Thyroid gland (tissue), 4 donors: ENCODE data around the gene FAM217A. TPM values are rescaled to one million over a fixed set of nuclear protein-coding genes. Genes with fewer than 3 reads are reported as not detected.
"Not testable (repeated sequence)": the region's sequence is repeated elsewhere in the genome, so short reads cannot be mapped to it uniquely, and the experiment has no call there.

Experiments used
- DNase-seq, 2 donors: peaks; one replicate each; pipeline ENCODE4 v3.0.0-alpha.2; 2019
- H3K27ac ChIP-seq, 3 donors: fragments of 200-600 bp; sonication (generic); 1 replicate in 2 of 3; 2 replicates in 1 of 3; pipeline ENCODE4 v1.5.1; 2016 to 2019; ENCODE audit warnings: mild to moderate bottlenecking in 1 of 3, moderate library complexity in 1 of 3
- H3K27me3 ChIP-seq: fragments of 200-600 bp; sonication (generic); one replicate; pipeline ENCODE4 v1.5.1; 2019
- H3K36me3 ChIP-seq, 2 donors: fragments of 200-600 bp; sonication (generic); one replicate each; pipeline ENCODE4 v1.5.1; 2016 to 2019
- H3K4me1 ChIP-seq, 2 donors: fragments of 200-600 bp; sonication (generic); one replicate each; pipeline ENCODE4 v1.5.1; 2017 to 2019
- H3K4me3 ChIP-seq, 3 donors: fragments of 200-600 bp; sonication (generic); replicated peaks in 1 of 3; 1 replicate in 2 of 3; 2 replicates in 1 of 3; pipeline ENCODE4 v1.5.1; 2016; ENCODE audit warnings: mild to moderate bottlenecking in 1 of 3
- H3K9me3 ChIP-seq: fragments of 200-600 bp; sonication (generic); one replicate; pipeline ENCODE4 v1.5.1; 2017
- POLR2A ChIP-seq, 2 donors: fragments of 450-650 bp; IDR thresholded peaks; one replicate each; pipeline ENCODE4 v1.6.1; 2017; ENCODE audit warnings: antibody characterized with exemption in 2 of 2, mild to moderate bottlenecking in 2 of 2, moderate library complexity in 1 of 2
- whole genome bisulfite sequencing, 2 donors: methylation state at CpG; one replicate each; pipeline ENCODE4 v1.1.5; 2017; 5-methylcytosine and 5-hydroxymethylcytosine counted together
- intact Hi-C: fragments of 100-400 bp; cut with DNase I; formaldehyde crosslinking; loops from one replicate; pipeline ENCODE4 v1.15.1; 2023
- total RNA-seq, 4 donors: library from RNA; depleted of rRNA; stranded (reverse); fragments of >200 nt; gene quantifications; one replicate each; pipeline ENCODE4 v1.2.3, GENCODE V29; 2016
- TF ChIP-seq, protein P1 (sequence below), 6 experiments: fragments of 200-600 bp in 3 of 6; fragments of 450-650 bp in 3 of 6; sonication (generic) in 3 of 6; IDR thresholded peaks; one replicate each; pipeline ENCODE4 v1.5.1; 2016 to 2019; ENCODE audit warnings: antibody characterized with exemption in 6 of 6, mild to moderate bottlenecking in 2 of 6, inconsistent platforms in 1 of 6, moderate library complexity in 1 of 6

The FAM217A gene
- total RNA-seq, 4 donors from 2014 or later: 0.27 TPM; not detected in 3

DNA sequence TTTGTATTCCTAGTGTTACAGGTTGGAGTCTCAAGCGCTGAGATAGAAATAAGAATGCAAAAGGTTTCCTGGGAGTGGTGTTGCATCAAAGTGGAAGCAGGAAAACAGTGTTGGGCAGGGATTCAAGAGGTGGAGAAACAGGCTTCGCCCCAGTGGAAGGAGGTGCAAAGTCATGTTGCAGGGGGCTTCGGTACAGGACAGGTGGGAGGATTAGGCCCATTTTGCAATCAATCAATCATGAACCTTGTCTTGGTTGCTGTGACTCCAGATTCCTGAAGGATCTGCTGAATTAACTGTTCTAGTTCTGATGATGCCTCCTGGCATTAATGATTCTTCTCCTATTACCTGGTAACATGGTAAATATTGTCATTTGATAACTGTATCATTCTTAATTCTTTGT is 22.4 kb upstream of the FAM217A start:
- intact Hi-C loops: no loop called here
- no peak for TF ChIP-seq POLR2A (IDR thresholded peaks at IDR 0.05)
- TF ChIP-seq, protein P1, sequence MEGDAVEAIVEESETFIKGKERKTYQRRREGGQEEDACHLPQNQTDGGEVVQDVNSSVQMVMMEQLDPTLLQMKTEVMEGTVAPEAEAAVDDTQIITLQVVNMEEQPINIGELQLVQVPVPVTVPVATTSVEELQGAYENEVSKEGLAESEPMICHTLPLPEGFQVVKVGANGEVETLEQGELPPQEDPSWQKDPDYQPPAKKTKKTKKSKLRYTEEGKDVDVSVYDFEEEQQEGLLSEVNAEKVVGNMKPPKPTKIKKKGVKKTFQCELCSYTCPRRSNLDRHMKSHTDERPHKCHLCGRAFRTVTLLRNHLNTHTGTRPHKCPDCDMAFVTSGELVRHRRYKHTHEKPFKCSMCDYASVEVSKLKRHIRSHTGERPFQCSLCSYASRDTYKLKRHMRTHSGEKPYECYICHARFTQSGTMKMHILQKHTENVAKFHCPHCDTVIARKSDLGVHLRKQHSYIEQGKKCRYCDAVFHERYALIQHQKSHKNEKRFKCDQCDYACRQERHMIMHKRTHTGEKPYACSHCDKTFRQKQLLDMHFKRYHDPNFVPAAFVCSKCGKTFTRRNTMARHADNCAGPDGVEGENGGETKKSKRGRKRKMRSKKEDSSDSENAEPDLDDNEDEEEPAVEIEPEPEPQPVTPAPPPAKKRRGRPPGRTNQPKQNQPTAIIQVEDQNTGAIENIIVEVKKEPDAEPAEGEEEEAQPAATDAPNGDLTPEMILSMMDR (IDR thresholded peaks at IDR 0.05): no peak
- Histone ChIP-seq H3K27ac (no peak overlapping the region), H3K36me3 (no peaks in the 10 kb centered on the region), H3K4me1 (no peaks in the 10 kb centered on the region), H3K27me3 (no peaks in the 10 kb centered on the region), H3K4me3 (no peak overlapping the region), H3K9me3 (no peaks in the 10 kb centered on the region)
- 61 to 75% methylated on average over 3 of the region's 3 CpGs for WGBS, 2 donors
- no peak for DNase-seq

DNA sequence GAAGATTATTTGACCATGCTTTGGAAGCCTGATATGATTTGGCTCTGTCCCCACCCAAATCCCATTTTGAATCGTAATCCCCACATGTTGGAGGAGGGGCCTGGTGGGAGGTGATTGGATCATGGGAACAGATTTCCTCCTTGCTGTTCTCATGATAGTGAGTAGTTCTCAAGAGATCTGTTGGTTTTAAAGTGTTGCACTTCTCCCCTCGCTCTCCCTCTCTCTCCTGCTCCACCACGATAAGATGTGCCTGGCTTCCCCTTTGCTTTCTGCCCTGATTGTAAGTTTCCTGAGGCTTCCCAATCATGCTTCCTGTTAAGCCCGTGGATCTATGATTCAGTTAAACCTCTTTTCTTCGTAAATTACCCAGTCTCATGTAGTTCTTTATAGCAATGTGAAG is 21.7 kb upstream of the FAM217A start:
- no peak for TF ChIP-seq POLR2A (IDR thresholded peaks at IDR 0.05)
- TF ChIP-seq, protein P1 (IDR thresholded peaks at IDR 0.05): no peak
- 70% methylated on average over 5 of the region's 5 CpGs for WGBS, 2 donors
- no peak overlapping the region for H3K4me3 ChIP-seq
- H3K9me3 ChIP-seq: no peaks in the 10 kb centered on the region
- no peak for DNase-seq
- no peaks in the 10 kb centered on the region for H3K4me1 ChIP-seq
- H3K27ac ChIP-seq: no peak overlapping the region
- H3K27me3 ChIP-seq: no peaks in the 10 kb centered on the region
- H3K36me3 ChIP-seq: no peaks in the 10 kb centered on the region
- intact Hi-C loops: no loop called here

DNA sequence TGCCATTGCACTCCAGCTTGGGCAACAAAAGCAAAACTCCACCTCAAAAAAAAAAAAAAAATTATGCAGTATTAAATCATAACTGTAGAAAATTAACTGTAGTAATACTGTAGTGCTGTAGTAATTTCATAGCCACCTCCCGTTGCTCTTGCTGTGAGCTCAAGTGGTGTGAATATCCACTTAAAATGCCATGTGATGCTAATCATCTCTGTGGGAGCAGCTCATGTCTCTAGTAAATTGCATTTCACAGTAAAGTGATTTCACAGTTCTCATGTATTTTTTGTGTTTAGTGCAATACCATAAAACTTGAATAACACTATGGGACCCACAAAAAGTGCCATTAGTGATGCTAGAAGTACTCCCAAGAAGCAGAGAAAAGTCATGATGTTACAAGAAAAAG is 14.4 kb upstream of the FAM217A start:
- no peak overlapping the region for H3K27ac ChIP-seq
- no peaks in the 10 kb centered on the region for H3K9me3 ChIP-seq
- no peak for DNase-seq
- intact Hi-C loops: no loop called here
- TF ChIP-seq POLR2A (IDR thresholded peaks at IDR 0.05): no peak
- TF ChIP-seq, protein P1 (IDR thresholded peaks at IDR 0.05): no peak
- 36 to 53% methylated on average over 1 of the region's 1 CpG for WGBS, 2 donors
- no peak overlapping the region for H3K4me3 ChIP-seq
- no peaks in the 10 kb centered on the region for H3K36me3 ChIP-seq
- H3K4me1 ChIP-seq: no peaks in the 10 kb centered on the region
- no peaks in the 10 kb centered on the region for H3K27me3 ChIP-seq

DNA sequence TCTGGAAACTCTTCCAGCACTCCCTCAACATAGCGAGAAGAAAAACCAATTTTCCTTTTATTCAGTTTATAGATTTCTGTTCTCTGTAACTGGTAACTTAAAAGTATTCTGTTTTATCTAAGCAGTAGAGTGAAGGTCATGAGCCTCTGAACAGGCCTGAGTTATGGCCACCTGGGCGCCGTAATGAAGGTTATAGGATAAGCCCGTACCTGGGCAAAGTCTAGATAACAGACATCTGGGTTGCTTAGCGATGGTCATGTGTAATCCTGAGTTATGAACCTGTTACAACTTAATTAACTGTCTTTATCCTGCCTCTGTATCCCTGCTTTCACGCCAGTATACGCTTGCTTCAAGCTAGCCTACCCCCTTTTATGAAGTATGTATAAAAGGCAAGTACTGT is 13.0 kb upstream of the FAM217A start:
- no peaks in the 10 kb centered on the region for H3K4me1 ChIP-seq
- WGBS, 2 donors: 91 to 95% methylated on average over 7 of the region's 7 CpGs
- H3K4me3 ChIP-seq: no peak overlapping the region
- intact Hi-C loops: no loop called here
- no peaks in the 10 kb centered on the region for H3K36me3 ChIP-seq
- no peak for TF ChIP-seq POLR2A (IDR thresholded peaks at IDR 0.05)
- TF ChIP-seq, protein P1 (IDR thresholded peaks at IDR 0.05): no peak
- H3K27me3 ChIP-seq: no peaks in the 10 kb centered on the region
- DNase-seq: no peak
- no peaks in the 10 kb centered on the region for H3K9me3 ChIP-seq
- no peak overlapping the region for H3K27ac ChIP-seq

DNA sequence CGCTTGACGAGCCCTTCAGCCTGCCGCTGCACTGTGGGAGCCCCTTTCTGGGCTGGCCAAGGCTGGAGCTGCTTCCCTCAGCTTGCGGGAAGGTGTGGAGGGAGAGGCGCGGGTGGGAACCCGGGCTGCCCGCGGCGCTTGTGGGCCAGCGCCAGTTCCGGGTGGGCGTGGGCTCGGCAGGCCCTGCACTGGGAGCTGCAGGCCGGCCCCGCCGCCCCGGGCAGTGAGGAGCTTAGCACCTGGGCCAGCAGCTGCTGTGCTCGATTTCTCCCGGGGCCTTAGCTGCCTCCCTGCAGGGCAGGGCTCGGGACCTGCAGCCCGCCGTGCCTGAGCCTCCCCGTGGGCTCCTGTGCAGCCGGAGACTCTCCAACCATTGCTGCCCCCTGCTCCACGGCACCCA is 11.1 kb upstream of the FAM217A start:
- DNase-seq, H3K27me3 ChIP-seq, H3K27ac ChIP-seq, H3K4me3 ChIP-seq, H3K9me3 ChIP-seq, H3K36me3 ChIP-seq, intact Hi-C loops, H3K4me1 ChIP-seq: not testable (repeated sequence)
- 90 to 96% methylated on average over 4 to 5 of the region's 26 CpGs for WGBS, 2 donors

DNA sequence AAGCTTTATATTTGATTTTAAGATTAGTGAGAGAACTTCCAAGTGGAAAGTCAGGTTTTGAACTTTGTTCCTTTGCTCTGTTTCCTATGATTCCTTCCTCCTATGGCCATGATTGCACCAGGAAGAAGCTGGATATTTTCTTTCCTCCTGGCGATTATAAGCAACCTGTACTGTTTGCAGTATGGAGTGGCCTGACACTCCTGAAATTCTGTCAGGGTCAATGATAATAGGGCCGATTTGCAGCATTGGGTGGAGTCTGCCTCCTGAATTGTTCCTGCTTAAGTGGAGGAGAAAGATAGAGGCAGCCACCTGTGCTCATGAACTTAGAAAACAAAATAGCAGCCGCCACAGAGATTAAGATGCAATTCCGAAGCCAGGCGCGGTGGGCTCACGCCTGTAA is 9.8 kb upstream of the FAM217A start:
- Histone ChIP-seq H3K27me3 (no peaks in the 10 kb centered on the region), H3K4me3 (no peak overlapping the region), H3K27ac (no peak overlapping the region), H3K9me3 (no peaks in the 10 kb centered on the region), H3K36me3 (no peaks in the 10 kb centered on the region), H3K4me1 (no peaks in the 10 kb centered on the region)
- intact Hi-C loops: no loop called here
- TF ChIP-seq POLR2A (IDR thresholded peaks at IDR 0.05): no peak
- TF ChIP-seq, protein P1 (IDR thresholded peaks at IDR 0.05): no peak
- 79 to 86% methylated on average over 7 of the region's 7 CpGs for WGBS, 2 donors
- DNase-seq: no peak
